ENCODE results near the gene GGT1.

DNA sequence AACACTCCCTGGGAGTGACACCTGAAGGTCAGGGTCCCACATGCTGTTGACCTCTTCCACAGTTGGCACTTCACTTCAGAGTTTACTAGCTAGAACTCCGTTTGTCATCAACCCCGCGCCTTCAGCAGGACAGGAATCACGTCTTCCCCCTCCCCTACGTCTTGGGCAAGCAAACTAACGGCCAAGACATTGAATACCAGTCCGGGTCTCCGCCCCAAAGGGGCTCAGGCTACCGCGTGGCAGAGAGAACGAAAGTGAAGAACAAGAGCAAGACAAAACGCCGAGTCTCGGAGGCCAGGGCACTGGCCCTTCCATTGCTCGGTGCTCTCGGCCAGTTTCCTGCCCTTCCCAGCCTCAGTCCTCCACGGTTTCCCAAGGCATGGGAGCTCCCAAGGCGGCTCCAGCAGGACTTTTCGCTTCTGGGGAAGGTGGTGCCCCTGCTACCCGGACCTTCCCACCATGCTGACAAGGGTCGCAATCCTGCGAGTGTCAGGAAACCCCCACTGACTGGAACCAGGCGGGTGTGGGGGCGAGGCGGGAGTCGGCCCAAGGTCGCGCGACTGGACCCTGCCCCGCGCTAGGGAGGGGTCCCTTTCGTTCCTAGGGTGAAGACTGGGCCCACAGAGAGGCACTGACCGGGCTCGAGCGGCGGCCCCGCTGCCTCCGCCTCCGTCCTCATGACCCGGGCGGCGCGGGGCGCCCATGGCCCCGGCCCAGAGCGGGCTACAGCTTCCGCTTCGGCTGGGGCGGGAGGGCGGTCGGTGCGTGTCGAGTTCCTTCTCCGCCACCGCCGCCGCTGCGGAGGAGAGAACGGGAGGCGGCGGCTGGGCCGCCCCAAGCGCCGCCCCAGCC lies 48.5 kb upstream of the GGT1 start, which contains the start of gene GUCD1:
- TF ChIP-seq, protein P1, sequence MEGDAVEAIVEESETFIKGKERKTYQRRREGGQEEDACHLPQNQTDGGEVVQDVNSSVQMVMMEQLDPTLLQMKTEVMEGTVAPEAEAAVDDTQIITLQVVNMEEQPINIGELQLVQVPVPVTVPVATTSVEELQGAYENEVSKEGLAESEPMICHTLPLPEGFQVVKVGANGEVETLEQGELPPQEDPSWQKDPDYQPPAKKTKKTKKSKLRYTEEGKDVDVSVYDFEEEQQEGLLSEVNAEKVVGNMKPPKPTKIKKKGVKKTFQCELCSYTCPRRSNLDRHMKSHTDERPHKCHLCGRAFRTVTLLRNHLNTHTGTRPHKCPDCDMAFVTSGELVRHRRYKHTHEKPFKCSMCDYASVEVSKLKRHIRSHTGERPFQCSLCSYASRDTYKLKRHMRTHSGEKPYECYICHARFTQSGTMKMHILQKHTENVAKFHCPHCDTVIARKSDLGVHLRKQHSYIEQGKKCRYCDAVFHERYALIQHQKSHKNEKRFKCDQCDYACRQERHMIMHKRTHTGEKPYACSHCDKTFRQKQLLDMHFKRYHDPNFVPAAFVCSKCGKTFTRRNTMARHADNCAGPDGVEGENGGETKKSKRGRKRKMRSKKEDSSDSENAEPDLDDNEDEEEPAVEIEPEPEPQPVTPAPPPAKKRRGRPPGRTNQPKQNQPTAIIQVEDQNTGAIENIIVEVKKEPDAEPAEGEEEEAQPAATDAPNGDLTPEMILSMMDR (conservative IDR thresholded peaks at IDR 0.05; ENCODE audit: low read length): no peak
- TF ChIP-seq EZH2phosphoT487 (IDR thresholded peaks at IDR 0.05; ENCODE audit: borderline replicate concordance): no peak
